Measurements from ENCODE around the gene ZNF594.
"Not testable (repeated sequence)": the region's sequence is repeated elsewhere in the genome, so short reads cannot be mapped to it uniquely, and the experiment has no call there.

The ZNF594 gene

DNA sequence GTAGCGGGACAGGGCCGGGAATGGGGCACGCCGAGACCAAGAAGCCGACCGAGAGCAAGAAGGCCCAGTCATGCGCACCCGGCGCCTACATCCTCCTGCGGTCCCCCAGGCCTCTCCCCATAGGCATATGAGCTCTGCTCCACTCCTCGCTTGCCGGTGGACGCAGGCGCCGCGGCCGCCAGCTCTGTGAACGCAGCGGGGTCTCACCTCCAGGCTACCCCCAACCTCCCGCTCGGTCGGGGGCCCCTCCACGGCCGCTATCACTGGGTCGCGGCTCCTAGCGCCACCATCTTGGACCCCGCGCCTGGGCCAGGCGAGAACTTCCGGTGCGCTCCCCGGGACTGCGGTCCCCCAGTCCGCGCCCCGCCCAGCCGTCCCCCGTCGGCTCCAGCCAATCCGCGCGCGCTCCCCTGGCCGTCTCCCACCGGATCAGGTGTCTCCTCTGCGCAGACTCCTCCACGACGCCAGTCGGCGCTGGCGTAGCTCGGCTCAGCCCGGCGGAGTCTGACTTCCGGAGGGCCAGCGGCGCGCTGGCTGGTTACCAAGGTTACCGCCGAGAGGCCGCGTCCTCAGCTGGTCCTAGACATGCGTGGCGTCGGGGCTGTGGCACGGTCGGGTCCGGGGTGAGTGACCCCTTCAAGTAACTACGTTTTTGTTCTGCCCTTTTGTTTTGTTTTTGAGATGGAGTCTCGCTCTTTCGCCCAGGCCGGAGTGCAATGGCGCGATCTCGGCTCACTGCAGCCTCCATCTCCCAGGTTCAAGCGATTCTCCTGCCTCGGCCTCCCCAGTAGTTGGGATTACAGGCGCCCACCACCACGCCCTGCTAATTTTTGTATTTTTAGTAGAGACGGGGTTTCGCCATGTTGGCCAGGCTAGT lies at the start of gene ZNF594:
Gene ZNF594, minus strand, starts transcription at position 328 of the 877 bp plus-strand sequence. CDS start 7,612 bp downstream, outside the sequence.
- peak; percentile 85 for DNase-seq (ENCODE audit: low read depth, low spot score)

- not testable (repeated sequence) for DNase-seq (ENCODE audit: low read depth, low spot score)
Measured at GRCh38 chr17:5239769-5240168, 48.1 kb upstream of the ZNF594 start.

- no peak for DNase-seq (ENCODE audit: low read depth, low spot score)
Measured at GRCh38 chr17:5238333-5238732, 46.7 kb upstream of the ZNF594 start.

DNA sequence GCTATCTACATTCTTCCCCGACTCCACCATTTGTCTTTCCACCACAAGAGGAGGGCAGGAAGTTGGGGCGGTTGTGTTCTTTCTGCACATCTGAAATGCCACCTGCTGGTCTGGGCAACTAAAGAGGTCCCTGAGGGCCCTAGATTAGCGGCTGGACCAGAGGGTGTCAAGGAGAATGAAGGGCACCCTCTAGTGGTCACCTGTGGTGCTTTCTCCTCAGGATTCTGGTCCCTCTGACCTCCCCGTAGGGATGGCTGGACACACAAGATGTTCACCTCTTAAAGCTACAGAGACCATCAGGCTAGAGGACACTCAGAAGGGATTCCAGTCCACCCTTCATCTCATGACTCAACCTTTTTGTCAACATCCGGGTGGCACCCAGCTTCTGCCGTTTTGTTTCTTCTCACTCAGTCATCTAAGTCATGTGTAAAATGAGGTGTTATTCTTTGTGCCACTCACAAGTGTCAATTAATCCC lies 45.9 kb upstream of the ZNF594 start:
- DNase-seq (ENCODE audit: low read depth, low spot score), result no peak

- DNase-seq (ENCODE audit: low read depth, low spot score), result no peak
Measured at GRCh38 chr17:5236938-5237540, 45.4 kb upstream of the ZNF594 start.

- DNase-seq (ENCODE audit: low read depth, low spot score), result no peak
Measured at GRCh38 chr17:5234645-5235576, 43.2 kb upstream of the ZNF594 start, which contains the start of gene SCIMP. SCIMP (minus strand) TSS chr17:5234860; CDS start chr17:5234755, 105 bp downstream.

- not testable (repeated sequence) for DNase-seq (ENCODE audit: low read depth, low spot score)
Measured at GRCh38 chr17:5233492-5233891, 41.8 kb upstream of the ZNF594 start.

GRCh38 chr17:5226940-5227878 lies 35.5 kb upstream of the ZNF594 start:
- DNase-seq (ENCODE audit: low read depth, low spot score), result no peak

DNA sequence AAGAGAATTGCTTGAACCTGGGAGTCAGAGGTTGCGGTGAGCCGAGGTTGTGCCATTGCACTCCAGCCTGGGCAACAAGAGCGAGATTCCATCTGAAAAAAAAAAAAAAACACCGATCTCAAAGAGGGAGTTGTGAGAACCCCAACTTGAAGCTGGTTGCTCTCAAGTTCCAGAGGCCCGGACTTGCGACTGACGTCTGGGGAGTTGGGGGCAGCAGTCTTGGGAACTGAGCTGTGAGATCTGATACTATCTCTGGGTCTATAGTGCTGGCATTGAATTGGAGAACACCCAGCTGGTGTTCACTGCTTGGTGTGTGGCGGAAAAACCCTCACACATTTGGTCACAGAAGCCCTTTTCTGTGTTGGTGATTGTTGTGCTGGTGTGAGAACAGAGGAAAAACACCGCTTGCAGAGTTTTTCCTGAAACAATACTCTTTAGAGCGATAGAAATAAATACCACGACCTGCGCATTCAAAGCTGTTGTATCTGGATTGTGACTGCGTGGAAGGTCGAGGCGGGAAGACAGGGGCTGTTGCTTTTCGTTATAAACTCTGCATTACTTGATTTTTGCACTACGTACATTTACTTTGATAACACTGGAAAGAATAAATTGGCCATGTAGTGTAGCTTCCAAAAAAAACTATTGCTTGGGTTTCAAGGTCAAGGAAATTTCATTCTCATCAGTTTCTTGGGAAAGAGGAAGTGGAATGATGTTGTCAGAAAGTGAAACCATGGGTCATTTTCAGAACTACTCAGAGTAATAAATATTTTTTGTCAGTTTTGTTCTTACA lies 34.2 kb upstream of the ZNF594 start:
- DNase-seq (ENCODE audit: low read depth, low spot score), result no peak

DNA sequence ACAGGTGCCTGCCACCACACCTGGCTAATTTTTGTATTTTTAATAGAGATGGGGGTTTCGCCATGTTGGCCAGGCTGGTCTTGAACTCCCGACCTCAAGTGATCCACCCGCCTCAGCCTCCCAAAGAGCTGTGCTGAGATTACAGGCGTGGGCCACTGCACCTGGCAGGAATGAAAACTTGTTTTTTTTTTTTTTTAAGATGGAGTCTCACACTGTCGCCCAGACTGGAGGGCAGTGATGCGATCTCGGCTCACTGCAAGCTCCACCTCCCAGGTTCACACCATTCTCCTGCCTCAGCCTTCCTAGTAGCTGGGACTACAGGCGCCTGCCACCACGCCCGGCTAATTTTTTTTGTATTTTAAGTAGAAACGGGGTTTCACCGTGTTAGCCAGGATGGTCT lies 30.2 kb upstream of the ZNF594 start:
- DNase-seq (ENCODE audit: low read depth, low spot score), result not testable (repeated sequence)

- no peak for DNase-seq (ENCODE audit: low read depth, low spot score)
Measured at GRCh38 chr17:5220074-5220473, 28.4 kb upstream of the ZNF594 start.

GRCh38 chr17:5219536-5219935 lies 27.9 kb upstream of the ZNF594 start:
- no peak for DNase-seq (ENCODE audit: low read depth, low spot score)

DNA sequence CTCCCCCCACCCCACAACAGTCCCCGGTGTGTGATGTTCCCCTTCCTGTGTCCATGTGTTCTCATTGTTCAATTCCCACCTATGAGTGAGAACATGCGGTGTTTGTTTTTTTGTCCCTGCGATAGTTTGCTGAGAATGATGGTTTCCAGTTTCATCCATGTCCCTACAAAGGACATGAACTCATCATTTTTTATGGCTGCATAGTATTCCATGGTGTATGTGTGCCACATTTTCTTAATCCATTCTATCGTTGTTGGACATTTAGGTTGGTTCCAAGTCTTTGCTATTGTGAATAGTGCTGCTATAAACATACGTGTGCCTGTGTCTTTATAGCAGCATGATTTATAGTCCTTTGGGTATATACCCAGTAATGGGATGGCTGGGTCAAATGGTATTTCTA lies 25.9 kb upstream of the ZNF594 start:
- DNase-seq (ENCODE audit: low read depth, low spot score), result not testable (repeated sequence)

- no peak for DNase-seq (ENCODE audit: low read depth, low spot score)
Measured at GRCh38 chr17:5211458-5211857, 19.8 kb upstream of the ZNF594 start.

GRCh38 chr17:5210614-5211252 lies 19.1 kb upstream of the ZNF594 start:
- DNase-seq (ENCODE audit: low read depth, low spot score), result no peak

DNA sequence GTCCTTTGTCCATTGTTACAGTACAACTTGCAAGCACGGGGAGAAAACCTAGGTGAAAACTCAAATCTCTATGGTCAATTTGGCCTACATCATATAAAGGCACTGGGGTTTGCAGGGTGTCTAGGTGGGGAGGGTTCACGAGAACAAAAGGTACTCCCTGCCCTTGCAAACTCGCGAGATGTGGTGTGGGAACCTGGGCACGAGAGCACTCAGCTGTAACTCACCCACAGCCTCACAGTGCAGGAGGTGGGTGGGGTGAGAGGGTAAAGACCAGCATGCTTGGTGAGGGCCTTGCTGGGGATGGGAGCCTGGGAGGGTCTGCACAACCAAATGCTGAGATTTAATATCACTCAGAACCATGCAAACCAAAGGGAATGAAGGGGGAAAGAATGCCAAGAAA lies 18.4 kb upstream of the ZNF594 start:
- no peak for DNase-seq (ENCODE audit: low read depth, low spot score)

- DNase-seq (ENCODE audit: low read depth, low spot score), result no peak
Measured at GRCh38 chr17:5209396-5209795, 17.7 kb upstream of the ZNF594 start.

GRCh38 chr17:5203908-5204294 lies 12.2 kb upstream of the ZNF594 start:
- DNase-seq (ENCODE audit: low read depth, low spot score), result no peak

- DNase-seq (ENCODE audit: low read depth, low spot score), result no peak
Measured at GRCh38 chr17:5203178-5203907, 11.7 kb upstream of the ZNF594 start.
